Measurements from ENCODE around the gene HUWE1. TPM values are rescaled to one million over a fixed set of nuclear protein-coding genes. Genes with fewer than 3 reads are reported as not detected.
"Not testable (repeated sequence)": the region's sequence is repeated elsewhere in the genome, so short reads cannot be mapped to it uniquely, and the experiment has no call there.

Gene HUWE1
- total RNA-seq, 2 experiments from 2014 or later: 376 to 384 TPM

DNA sequence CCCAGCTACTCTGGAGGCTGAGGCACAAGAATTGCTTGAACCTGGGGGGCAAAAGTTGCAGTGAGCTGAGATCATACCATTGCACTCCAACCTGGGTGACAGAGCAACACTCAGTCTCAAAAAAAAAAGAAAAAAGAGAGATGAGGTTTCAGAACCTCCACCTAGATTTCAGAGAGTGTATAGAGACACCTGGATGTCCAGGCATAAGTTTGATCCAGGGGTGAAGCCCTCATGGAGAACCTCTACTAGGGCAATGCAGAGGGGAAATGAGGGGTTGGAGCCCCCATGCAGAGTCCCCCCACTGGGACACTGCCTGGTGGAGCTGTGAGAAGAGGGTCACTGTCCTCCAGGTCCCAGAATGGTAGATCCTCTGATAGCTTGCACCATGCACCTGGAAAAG lies 159.5 kb downstream of the HUWE1 start:
- no peak overlapping the region for H3K27ac Mint-ChIP-seq
- H3K4me3 Mint-ChIP-seq: no peak overlapping the region
- DNase-seq (no peak), ATAC-seq (no peak)
- H3K27me3 Mint-ChIP-seq: no peaks in the 10 kb centered on the region
- CTCF ChIA-PET: no interaction called here
- POLR2A ChIA-PET: no interaction called here
- H3K36me3 Mint-ChIP-seq (ENCODE audit: low read depth): no peaks in the 10 kb centered on the region
- intact Hi-C loops (cut with micrococcal nuclease): no loop called here
- no peaks in the 10 kb centered on the region for H3K4me1 Mint-ChIP-seq (ENCODE audit: low read depth)
- H3K9me3 Mint-ChIP-seq: no peaks in the 10 kb centered on the region
- TF ChIP-seq, protein P1, sequence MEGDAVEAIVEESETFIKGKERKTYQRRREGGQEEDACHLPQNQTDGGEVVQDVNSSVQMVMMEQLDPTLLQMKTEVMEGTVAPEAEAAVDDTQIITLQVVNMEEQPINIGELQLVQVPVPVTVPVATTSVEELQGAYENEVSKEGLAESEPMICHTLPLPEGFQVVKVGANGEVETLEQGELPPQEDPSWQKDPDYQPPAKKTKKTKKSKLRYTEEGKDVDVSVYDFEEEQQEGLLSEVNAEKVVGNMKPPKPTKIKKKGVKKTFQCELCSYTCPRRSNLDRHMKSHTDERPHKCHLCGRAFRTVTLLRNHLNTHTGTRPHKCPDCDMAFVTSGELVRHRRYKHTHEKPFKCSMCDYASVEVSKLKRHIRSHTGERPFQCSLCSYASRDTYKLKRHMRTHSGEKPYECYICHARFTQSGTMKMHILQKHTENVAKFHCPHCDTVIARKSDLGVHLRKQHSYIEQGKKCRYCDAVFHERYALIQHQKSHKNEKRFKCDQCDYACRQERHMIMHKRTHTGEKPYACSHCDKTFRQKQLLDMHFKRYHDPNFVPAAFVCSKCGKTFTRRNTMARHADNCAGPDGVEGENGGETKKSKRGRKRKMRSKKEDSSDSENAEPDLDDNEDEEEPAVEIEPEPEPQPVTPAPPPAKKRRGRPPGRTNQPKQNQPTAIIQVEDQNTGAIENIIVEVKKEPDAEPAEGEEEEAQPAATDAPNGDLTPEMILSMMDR (IDR thresholded peaks at IDR 0.05): no peak

- TF ChIP-seq, protein P1 (IDR thresholded peaks at IDR 0.05): no peak
- no peak overlapping the region for H3K4me3 Mint-ChIP-seq
- H3K9me3 Mint-ChIP-seq: no peaks in the 10 kb centered on the region
- no peaks in the 10 kb centered on the region for H3K27me3 Mint-ChIP-seq
- CTCF ChIA-PET: no interaction called here
- DNase-seq (no peak), ATAC-seq (no peak)
- intact Hi-C loops (cut with micrococcal nuclease): no loop called here
- POLR2A ChIA-PET: no interaction called here
- H3K27ac Mint-ChIP-seq: no peak overlapping the region
- H3K4me1 Mint-ChIP-seq (ENCODE audit: low read depth): no peaks in the 10 kb centered on the region
- no peaks in the 10 kb centered on the region for H3K36me3 Mint-ChIP-seq (ENCODE audit: low read depth)
Measured at GRCh38 chrX:53511322-53511721, 175.2 kb downstream of the HUWE1 start.

DNA sequence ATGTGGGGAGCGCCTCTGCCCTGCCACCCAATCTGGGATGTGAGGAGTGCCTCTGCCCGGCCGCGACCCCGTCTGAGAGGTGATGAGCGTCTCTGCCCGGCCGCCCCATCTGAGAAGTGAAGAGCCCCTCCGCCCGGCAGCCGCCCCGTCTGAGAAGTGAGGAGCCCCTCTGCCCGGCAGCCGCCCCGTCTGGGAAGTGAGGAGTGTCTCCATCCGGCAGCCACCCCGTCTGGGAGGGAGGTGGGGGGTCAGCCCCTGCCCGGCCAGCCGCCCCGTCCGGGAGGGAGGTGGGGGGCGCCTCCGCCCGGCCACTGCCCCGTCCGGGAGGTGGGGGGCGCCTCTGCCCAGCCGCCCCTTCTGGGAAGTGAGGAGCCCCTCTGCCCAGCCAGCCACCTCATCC lies 182.5 kb downstream of the HUWE1 start:
- intact Hi-C loops (cut with micrococcal nuclease); H3K4me1 Mint-ChIP-seq (ENCODE audit: low read depth); H3K4me3 Mint-ChIP-seq; H3K9me3 Mint-ChIP-seq; H3K27ac Mint-ChIP-seq; ATAC-seq; H3K27me3 Mint-ChIP-seq; H3K36me3 Mint-ChIP-seq (ENCODE audit: low read depth); DNase-seq; CTCF ChIA-PET; POLR2A ChIA-PET: not testable (repeated sequence)

DNA sequence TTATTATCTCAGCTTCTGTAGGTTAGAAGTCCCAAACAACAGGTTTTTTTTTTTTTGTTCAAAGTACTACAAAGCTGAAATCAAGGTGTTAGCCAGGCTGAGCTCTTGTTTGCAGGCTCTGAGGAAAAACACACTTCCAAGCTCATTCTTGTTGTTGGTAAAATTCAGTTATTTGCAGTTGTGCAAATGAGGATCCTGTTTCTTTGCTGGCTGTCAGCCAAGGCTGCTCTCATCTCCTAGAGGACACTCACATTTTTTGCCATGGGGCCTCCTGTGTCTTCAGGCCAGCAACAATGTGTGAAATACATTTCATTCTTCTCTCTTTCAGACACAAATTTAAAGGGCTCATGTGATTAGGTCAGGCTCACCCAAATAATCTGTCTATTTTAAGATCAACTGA lies 192.1 kb downstream of the HUWE1 start:
- no peak overlapping the region for H3K27ac Mint-ChIP-seq
- TF ChIP-seq, protein P1 (IDR thresholded peaks at IDR 0.05): no peak
- no peaks in the 10 kb centered on the region for H3K36me3 Mint-ChIP-seq (ENCODE audit: low read depth)
- intact Hi-C loops (cut with micrococcal nuclease): no loop called here
- H3K9me3 Mint-ChIP-seq: no peaks in the 10 kb centered on the region
- no peak for DNase-seq
- POLR2A ChIA-PET: no interaction called here
- CTCF ChIA-PET: interaction anchor here (1.4 to 2.9 kb wide), 2 partner anchors 12 to 177 kb away, joined by 4 to 11 read pairs; no protein-coding TSS in a partner anchor
- H3K4me1 Mint-ChIP-seq (ENCODE audit: low read depth): no peaks in the 10 kb centered on the region
- H3K4me3 Mint-ChIP-seq: no peak overlapping the region
- peaks cover 2% of the 10 kb centered on the region for H3K27me3 Mint-ChIP-seq
- ATAC-seq: no peak

DNA sequence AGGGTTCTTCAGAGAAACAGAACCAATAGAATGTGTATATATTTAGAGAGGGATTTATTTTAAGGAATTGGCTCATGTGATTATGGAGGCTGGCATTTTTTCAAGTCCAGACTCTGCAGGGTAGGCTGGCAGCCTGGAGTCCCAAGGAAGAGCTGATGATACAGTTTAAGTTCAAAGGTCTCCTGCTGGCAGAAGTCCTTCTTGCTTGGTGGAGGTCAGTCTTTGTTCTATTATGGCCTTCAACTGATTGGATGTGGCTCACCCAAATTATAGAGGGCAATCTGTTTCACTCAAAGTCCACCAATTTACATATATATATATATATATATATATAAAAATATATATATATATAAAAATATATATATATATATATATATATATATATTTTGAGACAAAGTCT lies 200.2 kb downstream of the HUWE1 start:
- Mint-ChIP-seq H3K9me3 (no peaks in the 10 kb centered on the region), H3K4me1 (ENCODE audit: low read depth) (no peaks in the 10 kb centered on the region), H3K27me3 (peaks cover under 1% of the 10 kb centered on the region), H3K4me3 (no peak overlapping the region), H3K27ac (no peak overlapping the region), H3K36me3 (ENCODE audit: low read depth) (no peaks in the 10 kb centered on the region)
- DNase-seq: no peak
- CTCF ChIA-PET: interaction anchor here (1.6 kb wide), 1 partner anchor 173 kb away, joined by 5 read pairs; no protein-coding TSS in a partner anchor
- TF ChIP-seq, protein P1 (IDR thresholded peaks at IDR 0.05): no peak
- POLR2A ChIA-PET: no interaction called here
- intact Hi-C loops (cut with micrococcal nuclease): no loop called here
- no peak for ATAC-seq
